Amniotic stem cell (primary cell): ENCODE measurements around the gene SCN2A.
"Not testable (repeated sequence)": the region's sequence is repeated elsewhere in the genome, so short reads cannot be mapped to it uniquely, and the experiment has no call there.

ENCODE experiments used
- DNase-seq: peaks from one replicate; lab custom pipeline; 2025; lab: John Stamatoyannopoulos, UW

SCN2A gene

DNA sequence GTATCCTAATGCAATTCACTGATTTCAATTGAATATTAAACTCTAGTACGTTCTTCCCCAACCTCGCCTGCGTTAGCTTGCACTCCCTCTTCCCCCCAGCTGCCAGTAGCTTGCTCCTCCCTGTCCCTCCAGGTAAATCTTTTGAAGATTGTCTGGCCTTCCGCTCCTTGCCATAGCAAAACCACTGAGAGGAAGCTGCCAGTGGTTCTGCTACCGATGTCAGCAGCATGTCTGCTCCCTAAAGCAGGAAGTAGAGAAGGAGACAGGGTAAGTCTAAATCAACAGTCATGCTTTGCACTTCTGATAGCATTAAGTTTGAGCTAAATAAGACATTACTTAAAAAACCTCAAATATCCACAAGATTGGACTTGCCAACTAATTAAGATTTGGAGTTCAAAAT lies 89.1 kb downstream of the SCN2A start:
- no peak for DNase-seq

- not testable (repeated sequence) for DNase-seq
Observed at GRCh38 chr2:165344276-165344675, 105.1 kb downstream of the SCN2A start.

DNA sequence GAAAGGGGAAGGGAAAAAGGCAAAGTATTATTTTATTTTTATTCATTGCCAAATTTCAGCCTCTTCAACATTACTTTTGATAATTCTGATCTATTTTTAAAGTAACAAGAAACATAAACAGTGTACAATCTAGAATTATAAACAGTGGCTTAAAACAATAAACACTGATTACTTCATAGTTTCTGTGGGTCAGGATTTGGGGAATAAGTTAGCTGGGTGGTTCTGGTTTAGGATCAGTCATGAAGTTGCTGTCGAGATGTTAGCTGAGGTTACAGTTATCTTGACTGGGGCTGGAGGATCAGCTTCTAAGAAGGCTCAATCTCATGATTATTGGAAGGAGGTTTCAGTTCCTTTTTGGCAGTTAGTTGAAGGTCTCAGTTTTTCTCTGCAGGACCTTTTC lies 109.2 kb downstream of the SCN2A start:
- DNase-seq: no peak

- DNase-seq: no peak
Observed at GRCh38 chr2:165349181-165349580, 110.0 kb downstream of the SCN2A start.

GRCh38 chr2:165357758-165358157 lies 118.5 kb downstream of the SCN2A start:
- DNase-seq: no peak

DNA sequence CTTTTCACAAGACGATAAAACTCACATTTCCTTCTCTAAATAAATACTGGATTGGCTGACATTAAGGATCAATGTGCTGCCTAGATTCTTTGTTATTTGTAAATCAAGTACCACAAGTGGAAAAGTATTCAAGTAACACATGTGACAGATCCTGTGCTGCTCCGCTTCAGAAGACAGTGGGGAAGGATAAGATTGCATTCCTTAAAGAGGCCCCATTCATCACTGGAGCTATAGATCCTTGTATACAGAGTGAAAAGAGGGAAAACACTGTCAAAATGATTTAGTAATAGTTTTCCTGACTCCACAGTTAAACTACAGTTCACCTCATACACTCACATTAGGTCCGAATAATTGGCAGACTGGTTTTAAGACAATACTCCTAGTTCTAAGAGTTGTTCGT lies 122.3 kb downstream of the SCN2A start:
- no peak for DNase-seq

DNA sequence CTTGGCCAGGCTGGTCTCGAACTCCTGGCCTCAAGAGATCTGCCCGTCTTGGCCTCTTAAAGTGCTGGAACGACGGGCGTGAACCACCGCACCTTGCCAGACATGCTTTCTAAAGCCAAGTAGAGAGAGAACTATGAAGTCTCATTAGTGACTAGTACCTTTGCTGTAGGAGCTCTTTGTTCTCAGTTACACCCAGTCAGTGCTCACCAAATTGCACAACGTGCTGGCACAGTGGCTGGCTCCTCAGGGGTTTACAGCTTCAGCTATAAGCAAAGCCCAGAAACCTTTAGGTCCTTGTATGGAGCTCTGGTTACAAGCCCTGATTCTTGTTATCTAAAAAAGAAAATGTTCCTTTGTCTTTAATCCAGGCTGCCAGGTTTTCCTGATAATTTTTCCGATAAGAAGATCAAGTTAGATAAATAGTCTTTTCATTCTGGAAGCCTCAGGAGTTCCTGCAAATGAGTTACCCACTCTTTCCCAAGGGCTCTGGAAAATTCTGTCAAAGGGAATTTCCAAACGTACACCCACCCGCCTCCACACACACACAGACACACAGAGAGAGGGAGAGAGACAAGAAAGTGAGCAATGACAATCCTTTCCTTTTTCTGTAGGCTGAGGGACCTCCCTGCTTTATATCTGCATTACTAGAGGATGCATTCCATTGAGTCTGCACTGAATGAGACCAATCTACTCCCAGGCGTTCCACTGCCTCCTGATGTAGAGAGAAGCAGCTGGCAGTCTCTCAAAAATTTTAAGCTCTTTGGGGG lies 130.1 kb downstream of the SCN2A start:
- DNase-seq: no peak

GRCh38 chr2:165369898-165370296 lies 130.7 kb downstream of the SCN2A start:
- DNase-seq: no peak

GRCh38 chr2:165371356-165371755 lies 132.1 kb downstream of the SCN2A start:
- DNase-seq: no peak

- DNase-seq: no peak
Observed at GRCh38 chr2:165373278-165374010, 134.2 kb downstream of the SCN2A start.

DNA sequence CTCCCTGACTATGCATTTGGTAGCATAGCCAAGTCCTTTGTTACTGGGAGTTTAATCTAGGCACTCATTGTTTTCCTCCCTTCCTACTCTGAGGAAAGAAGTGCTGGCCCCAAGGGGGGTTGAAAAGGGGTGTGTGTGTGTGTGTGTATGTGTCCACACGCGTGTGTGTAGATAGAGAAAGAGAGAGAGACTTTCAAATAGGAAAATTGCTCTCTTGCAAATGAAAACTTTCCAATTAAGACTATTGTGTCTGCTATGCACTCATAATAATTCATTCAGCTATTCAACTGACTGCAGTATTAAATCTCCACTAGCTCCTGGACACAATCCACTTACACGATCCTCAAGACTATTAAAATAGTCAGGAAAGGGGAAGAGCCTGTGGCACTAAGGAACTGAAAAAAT lies 137.4 kb downstream of the SCN2A start:
- no peak for DNase-seq

GRCh38 chr2:165382362-165382761 lies 143.1 kb downstream of the SCN2A start:
- no peak for DNase-seq

DNA sequence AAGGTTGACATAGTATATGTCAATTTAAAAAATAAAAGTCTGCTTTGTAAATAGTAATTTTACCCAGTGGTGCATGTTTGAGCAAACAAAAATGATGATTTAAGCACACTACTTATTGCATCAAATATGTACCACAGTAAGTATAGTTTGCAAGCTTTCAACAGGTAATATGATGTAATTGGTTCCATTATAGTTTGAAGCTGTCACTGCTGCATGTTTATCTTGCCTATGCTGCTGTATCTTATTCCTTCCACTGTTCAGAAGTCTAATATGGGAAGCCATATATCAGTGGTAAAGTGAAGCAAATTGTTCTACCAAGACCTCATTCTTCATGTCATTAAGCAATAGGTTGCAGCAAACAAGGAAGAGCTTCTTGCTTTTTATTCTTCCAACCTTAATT lies 151.7 kb downstream of the SCN2A start:
- DNase-seq: no peak

DNA sequence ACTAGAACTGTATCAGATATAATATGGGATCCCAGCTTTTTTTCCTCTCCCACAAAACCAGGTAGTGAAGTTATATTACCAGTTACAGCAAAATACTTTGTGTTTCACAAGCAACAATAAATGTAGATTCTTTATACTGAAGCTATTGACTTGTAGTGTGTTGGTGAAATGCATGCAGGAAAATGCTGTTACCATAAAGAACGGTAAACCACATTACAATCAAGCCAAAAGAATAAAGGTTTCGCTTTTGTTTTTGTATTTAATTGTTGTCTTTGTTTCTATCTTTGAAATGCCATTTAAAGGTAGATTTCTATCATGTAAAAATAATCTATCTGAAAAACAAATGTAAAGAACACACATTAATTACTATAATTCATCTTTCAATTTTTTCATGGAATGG lies 152.6 kb downstream of the SCN2A start:
- DNase-seq: no peak

- DNase-seq: not testable (repeated sequence)
Observed at GRCh38 chr2:165398603-165399002, 159.4 kb downstream of the SCN2A start.

GRCh38 chr2:165401285-165401852 lies 162.2 kb downstream of the SCN2A start:
- DNase-seq: peak; percentile 85

DNA sequence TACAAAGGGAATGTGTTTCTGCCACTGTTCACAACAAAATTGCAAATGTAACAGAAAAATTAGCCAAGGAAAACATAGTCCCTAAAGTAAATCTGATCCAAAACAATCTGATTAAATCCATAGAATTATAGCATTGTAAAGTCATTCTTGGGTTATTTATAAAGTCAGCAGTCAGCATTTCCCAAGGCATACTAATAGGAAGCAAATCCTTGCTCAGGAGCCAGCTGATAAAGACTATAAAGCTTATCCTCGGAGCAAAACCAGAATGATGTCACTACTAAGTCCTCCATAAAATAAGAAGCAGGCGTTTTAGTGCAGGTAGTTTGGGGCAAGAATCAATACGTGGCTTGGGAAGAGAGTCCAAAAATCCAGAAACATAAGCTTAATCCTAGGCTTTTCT lies 162.9 kb downstream of the SCN2A start:
- DNase-seq: no peak

DNA sequence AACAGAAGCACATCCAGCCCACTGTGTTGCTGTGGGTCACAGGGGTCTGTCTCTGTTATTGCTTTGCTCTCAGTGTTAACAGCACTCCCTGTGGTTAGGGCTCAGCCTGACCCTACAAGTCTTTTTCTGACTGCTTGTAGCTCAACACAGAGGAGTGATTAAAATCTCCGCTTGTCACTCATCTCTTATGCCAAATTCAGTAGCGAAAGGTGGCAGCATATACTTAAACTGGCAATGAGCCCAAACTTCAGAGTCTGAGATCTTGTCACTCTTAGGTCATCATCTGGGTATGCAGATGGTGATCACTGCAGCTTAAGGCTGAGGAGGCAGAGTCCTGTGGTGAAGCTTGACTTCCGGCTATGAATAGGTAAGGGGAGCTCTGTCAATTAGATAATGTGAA lies 167.0 kb downstream of the SCN2A start:
- no peak for DNase-seq

DNA sequence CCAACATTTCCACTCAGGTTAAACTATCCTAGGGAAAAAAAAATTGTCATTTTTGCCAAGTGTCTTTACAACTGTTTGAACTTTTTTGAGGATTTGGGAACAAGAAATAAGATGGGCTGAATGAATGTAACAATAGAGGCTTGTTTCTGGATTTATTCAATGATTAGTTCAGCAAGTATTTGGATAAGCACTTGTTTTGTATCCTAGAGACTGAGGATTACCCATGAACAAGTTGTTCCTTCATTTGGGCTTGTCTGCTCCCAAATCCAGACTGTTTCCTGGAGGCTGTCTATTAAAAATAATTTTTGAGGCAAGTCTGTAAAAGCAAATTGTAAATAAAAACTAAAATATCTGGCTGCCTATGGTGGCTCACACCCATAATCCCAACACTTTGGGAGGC lies 168.3 kb downstream of the SCN2A start:
- no peak for DNase-seq

GRCh38 chr2:165408186-165408585 lies 169.0 kb downstream of the SCN2A start:
- DNase-seq: no peak

DNA sequence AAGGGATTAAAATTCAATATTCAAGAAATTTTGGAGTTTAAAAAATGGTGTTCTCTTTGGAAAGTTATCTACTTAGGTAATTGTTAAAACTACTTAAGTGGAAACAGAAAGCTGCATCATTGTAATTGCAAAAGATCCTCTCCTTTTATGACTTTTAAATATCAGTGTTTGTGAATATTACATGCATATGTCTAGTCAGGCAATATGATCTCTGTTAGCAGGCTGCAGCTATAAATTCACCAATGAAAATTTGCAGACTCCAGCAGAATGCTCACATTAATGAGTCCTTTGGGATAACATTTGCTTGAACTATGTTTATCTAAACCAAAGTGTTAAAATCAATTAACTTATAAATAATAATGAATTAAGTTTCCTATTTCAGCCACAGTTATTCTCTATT lies 171.1 kb downstream of the SCN2A start:
- no peak for DNase-seq

DNA sequence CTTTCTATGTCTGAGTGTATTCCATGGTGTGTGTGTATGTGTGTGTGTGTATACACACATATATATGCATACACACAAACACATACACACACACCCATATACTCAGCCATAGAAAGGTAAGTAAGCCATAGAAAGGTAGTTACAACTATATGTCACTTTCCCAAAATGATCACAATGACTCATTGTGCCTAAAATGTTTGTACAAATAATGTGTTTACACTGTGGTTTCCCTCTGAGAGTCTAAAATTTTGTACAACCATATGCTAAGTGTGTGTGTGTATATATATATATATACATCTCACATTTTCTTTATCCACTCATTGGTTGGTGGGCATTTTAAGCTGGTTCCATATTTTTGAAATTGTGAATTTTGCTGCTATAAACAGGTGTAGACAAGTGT lies 175.0 kb downstream of the SCN2A start:
- no peak for DNase-seq

GRCh38 chr2:165417009-165417408 lies 177.8 kb downstream of the SCN2A start:
- DNase-seq: no peak
